HCT116 (cell line): ENCODE data around the gene GALNT17. TPM values are rescaled to one million over a fixed set of nuclear protein-coding genes. Genes with fewer than 3 reads are reported as not detected.

Experiments
- ATAC-seq: fragments of 200-7000 bp; cut with Tn5 transposase; 2 replicates; pipeline ENCODE4 v1.9.1; 2020; ENCODE audit warnings: mild to moderate bottlenecking, moderate library complexity
- BruUV-seq: library from RNA; stranded (reverse); fragments of 400-500 nt; replicated peaks from 2 replicates; lab custom pipeline; 2021; lab: Mats Ljungman, UMichigan
- CTCF ChIA-PET: fragments of 300-600 bp; sonication (Branson Sonifier 250); formaldehyde crosslinking; loops from one replicate; lab custom pipeline; 2021; ENCODE audit warnings: antibody characterized with exemption; lab: Charles Lee
- POLR2A ChIA-PET: fragments of 300-600, 350-600 bp; sonication (Branson Sonifier 250); formaldehyde crosslinking; loops from one replicate; lab custom pipeline; 2021; ENCODE audit warnings: antibody characterized with exemption; lab: Charles Lee
- RAD21 ChIA-PET, 2 experiments: fragments of 300-600 bp; sonication (Branson Sonifier 250); formaldehyde crosslinking; loops; one replicate each; lab custom pipeline; 2023; ENCODE audit warnings: low total read pairs in 2 of 2; ENCODE audit not compliant: uncharacterized antibody in 2 of 2, unreplicated experiment in 2 of 2, low non-redundant PET in 1 of 2; lab: Charles Lee
- DNase-seq: peaks from one replicate; pipeline ENCODE4 v3.0.0-alpha.2; 2010; ENCODE audit warnings: low read depth, low spot score
- H2AFZ ChIP-seq: fragments of 200-600 bp; shearing (Covaris generic), sonication (generic); 2 replicates; pipeline ENCODE4 v1.6.1; 2017; ENCODE audit warnings: low read depth, mixed run types, mixed read lengths, antibody characterized with exemption, low read length; ENCODE audit not compliant: poor library complexity, severe bottlenecking
- H3K27ac ChIP-seq: 2 replicates; pipeline ENCODE4 v1.5.1; 2012; ENCODE audit warnings: low read depth, low read length
- H3K27me3 ChIP-seq: fragments of 200-600 bp; sonication (generic); 2 replicates; pipeline ENCODE4 v1.6.1; 2016; ENCODE audit warnings: mixed run types, low read length, mixed read lengths; ENCODE audit not compliant: insufficient read depth
- H3K36me3 ChIP-seq, 2 experiments: fragments of 200-500 bp in 1 of 2; fragments of 200-600 bp in 1 of 2; sonication (Bioruptor generic) in 1 of 2; sonication (generic) in 1 of 2; 2 replicates each; pipeline versions ENCODE4 v1.5.1 to v1.6.1; 2014 to 2016; ENCODE audit warnings: low read length in 2 of 2, inconsistent platforms in 1 of 2, mixed read lengths in 1 of 2, mixed run types in 1 of 2; ENCODE audit not compliant: insufficient read depth in 2 of 2, control insufficient read depth in 1 of 2
- H3K4me1 ChIP-seq, 2 experiments: fragments of 200-600 bp in 1 of 2; sonication (generic) in 1 of 2; 2 replicates each; pipeline versions ENCODE4 v1.5.1 to v1.6.1; 2012 to 2017; ENCODE audit warnings: low read length in 2 of 2, inconsistent platforms in 1 of 2, mild to moderate bottlenecking in 1 of 2, mixed read lengths in 1 of 2, mixed run types in 1 of 2, moderate library complexity in 1 of 2; ENCODE audit not compliant: insufficient read depth in 2 of 2, control insufficient read depth in 1 of 2
- H3K4me2 ChIP-seq: fragments of 200-600 bp; sonication (generic); 2 replicates; pipeline ENCODE4 v1.6.1; 2017; ENCODE audit warnings: mixed run types, low read length, mixed read lengths
- H3K4me3 ChIP-seq, 2 experiments: fragments of 200-600 bp in 1 of 2; sonication (generic) in 1 of 2; replicated peaks in 1 of 2; 2 replicates each; pipeline ENCODE4 v1.5.1; 2011 to 2016; ENCODE audit warnings: low read length in 2 of 2, control low read depth in 1 of 2, low read depth in 1 of 2, mild to moderate bottlenecking in 1 of 2, mixed read lengths in 1 of 2, mixed run types in 1 of 2
- H3K79me2 ChIP-seq: fragments of 200-600 bp; sonication (generic); 2 replicates; pipeline ENCODE4 v1.6.1; 2017; ENCODE audit warnings: mild to moderate bottlenecking, mixed run types, low read length, moderate library complexity, mixed read lengths; ENCODE audit not compliant: insufficient read depth
- H3K9ac ChIP-seq: fragments of 200-600 bp; sonication (generic); 2 replicates; pipeline ENCODE4 v1.6.1; 2016; ENCODE audit warnings: low read length, mixed read lengths
- H3K9me2 ChIP-seq: fragments of 200-600 bp; sonication (generic), shearing (Covaris generic); 2 replicates; pipeline ENCODE4 v1.6.1; 2017; ENCODE audit warnings: mixed run types, mild to moderate bottlenecking, moderate library complexity; ENCODE audit not compliant: insufficient read depth
- H3K9me3 ChIP-seq, 2 experiments: fragments of 200-500 bp in 1 of 2; fragments of 200-600 bp in 1 of 2; sonication (Bioruptor generic) in 1 of 2; sonication (generic) in 1 of 2; 2 replicates each; pipeline ENCODE4 v1.6.1; 2014 to 2017; ENCODE audit warnings: low read length in 2 of 2, mixed read lengths in 2 of 2, inconsistent platforms in 1 of 2, low read depth in 1 of 2, mild to moderate bottlenecking in 1 of 2, mixed run types in 1 of 2, moderate library complexity in 1 of 2; ENCODE audit not compliant: control insufficient read depth in 1 of 2, insufficient read depth in 1 of 2
- H4K20me1 ChIP-seq: fragments of 200-600 bp; sonication (generic), shearing (Covaris generic); 2 replicates; pipeline ENCODE4 v1.6.1; 2017; ENCODE audit warnings: mixed run types, mild to moderate bottlenecking, moderate library complexity; ENCODE audit not compliant: insufficient read depth
- CEBPB ChIP-seq: IDR thresholded peaks from 2 replicates; pipeline ENCODE4 v1.6.1; 2012; ENCODE audit warnings: low read depth
- EZH2 ChIP-seq: fragments of 200-600 bp; sonication (generic); IDR thresholded peaks from 2 replicates; pipeline ENCODE4 v1.6.1; 2017; ENCODE audit warnings: antibody characterized with exemption, mixed run types
- POLR2A ChIP-seq: IDR thresholded peaks from 2 replicates; pipeline ENCODE4 v1.7.0; 2011; ENCODE audit warnings: borderline replicate concordance; ENCODE audit not compliant: insufficient read depth, insufficient read length; ENCODE audit errors: extremely low read depth
- POLR2AphosphoS5 ChIP-seq: IDR thresholded peaks from 2 replicates; pipeline ENCODE4 v1.6.1; 2011; ENCODE audit warnings: mild to moderate bottlenecking, low read depth, low read length, moderate library complexity
- TCF7L2 ChIP-seq: IDR thresholded peaks from 2 replicates; pipeline ENCODE4 v1.7.0; 2011; ENCODE audit warnings: borderline replicate concordance, inconsistent platforms; ENCODE audit not compliant: insufficient read depth, insufficient read length; ENCODE audit errors: extremely low read depth
- YY1 ChIP-seq: IDR thresholded peaks from 2 replicates; pipeline ENCODE4 v1.6.1; 2011; ENCODE audit warnings: low read length, low read depth, moderate library complexity, mild to moderate bottlenecking; ENCODE audit not compliant: insufficient replicate concordance; ENCODE audit errors: extremely low read depth
- ZFX ChIP-seq: fragments of 450-650 bp; IDR thresholded peaks from 2 replicates; pipeline ENCODE4 v1.6.1; 2017
- ZNF274 ChIP-seq: fragments of 200-500 bp; sonication (Bioruptor generic); IDR thresholded peaks from 2 replicates; pipeline ENCODE4 v1.6.1; 2014; ENCODE audit warnings: mild to moderate bottlenecking, low read depth, low read length, inconsistent platforms
- intact Hi-C: fragments of 100-400 bp; cut with micrococcal nuclease; formaldehyde crosslinking; loops from 2 replicates; pipeline ENCODE4 v1.10.0; 2022
- total RNA-seq: library from RNA; stranded (reverse); gene quantifications from one replicate; pipeline ENCODE4 v1.2.1, GENCODE V29; 2021; ENCODE audit not compliant: unreplicated experiment
- TF ChIP-seq, protein P1 (sequence below), 3 experiments: fragments of 200-600 bp in 1 of 3; sonication (generic) in 1 of 3; IDR thresholded peaks in 2 of 3; conservative IDR thresholded peaks in 1 of 3; 2 replicates each; pipeline ENCODE4 v1.5.1; 2012 to 2017; ENCODE audit warnings: low read depth in 2 of 3, low read length in 2 of 3, antibody characterized with exemption in 1 of 3, borderline replicate concordance in 1 of 3, control low read depth in 1 of 3, mild to moderate bottlenecking in 1 of 3, mixed read lengths in 1 of 3, mixed run types in 1 of 3, moderate library complexity in 1 of 3; ENCODE audit not compliant: insufficient read depth in 1 of 3
- TF ChIP-seq, protein P2 (sequence below): IDR thresholded peaks from 2 replicates; pipeline ENCODE4 v1.6.1; 2012; ENCODE audit warnings: low read depth

Gene GALNT17
- total RNA-seq, 1 experiment from 2014 or later: not detected

DNA sequence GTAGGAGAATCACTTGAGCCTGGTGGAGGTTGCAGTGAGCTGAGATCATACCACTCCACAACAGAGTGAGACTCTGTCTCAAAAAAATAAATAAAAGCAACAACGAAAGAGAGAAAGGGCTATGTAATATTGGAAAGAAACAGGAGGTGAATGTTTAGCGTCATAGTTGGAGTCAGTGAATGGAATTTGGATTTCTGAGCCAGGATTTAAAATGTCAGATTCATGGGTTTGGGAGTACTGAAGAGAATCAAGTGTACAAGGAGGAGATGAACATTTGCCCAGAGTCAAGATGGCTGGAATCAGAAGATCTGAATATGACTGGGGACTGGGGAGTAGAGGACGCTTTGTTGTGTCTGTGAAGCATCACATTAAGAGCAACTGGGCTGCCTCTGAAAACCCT lies 366.4 kb downstream of the GALNT17 start:
- Histone ChIP-seq H3K27me3 (no peaks in the 10 kb centered on the region), H3K4me3 (no peak overlapping the region), H3K4me2 (no peak overlapping the region), H3K36me3 (no peaks in the 10 kb centered on the region), H4K20me1 (no peaks in the 10 kb centered on the region), H3K9me2 (no peaks in the 10 kb centered on the region), H3K27ac (no peak overlapping the region), H3K79me2 (no peaks in the 10 kb centered on the region), H3K4me1 (no peaks in the 10 kb centered on the region), H3K9me3 (peaks cover 0 to 13% of the 10 kb centered on the region in 2 experiments; a peak in 1 of 4 replicates), H3K9ac (no peak overlapping the region), H2AFZ (no peak overlapping the region)
- ChIA-PET POLR2A (no interaction called here), CTCF (no interaction called here), RAD21 (no interaction called here)
- TF ChIP-seq TCF7L2: no peak
- TF ChIP-seq, protein P1, sequence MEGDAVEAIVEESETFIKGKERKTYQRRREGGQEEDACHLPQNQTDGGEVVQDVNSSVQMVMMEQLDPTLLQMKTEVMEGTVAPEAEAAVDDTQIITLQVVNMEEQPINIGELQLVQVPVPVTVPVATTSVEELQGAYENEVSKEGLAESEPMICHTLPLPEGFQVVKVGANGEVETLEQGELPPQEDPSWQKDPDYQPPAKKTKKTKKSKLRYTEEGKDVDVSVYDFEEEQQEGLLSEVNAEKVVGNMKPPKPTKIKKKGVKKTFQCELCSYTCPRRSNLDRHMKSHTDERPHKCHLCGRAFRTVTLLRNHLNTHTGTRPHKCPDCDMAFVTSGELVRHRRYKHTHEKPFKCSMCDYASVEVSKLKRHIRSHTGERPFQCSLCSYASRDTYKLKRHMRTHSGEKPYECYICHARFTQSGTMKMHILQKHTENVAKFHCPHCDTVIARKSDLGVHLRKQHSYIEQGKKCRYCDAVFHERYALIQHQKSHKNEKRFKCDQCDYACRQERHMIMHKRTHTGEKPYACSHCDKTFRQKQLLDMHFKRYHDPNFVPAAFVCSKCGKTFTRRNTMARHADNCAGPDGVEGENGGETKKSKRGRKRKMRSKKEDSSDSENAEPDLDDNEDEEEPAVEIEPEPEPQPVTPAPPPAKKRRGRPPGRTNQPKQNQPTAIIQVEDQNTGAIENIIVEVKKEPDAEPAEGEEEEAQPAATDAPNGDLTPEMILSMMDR (IDR thresholded peaks at IDR 0.05 in 2 of 3, conservative IDR thresholded peaks at IDR 0.05 in 1 of 3; ENCODE audit: borderline replicate concordance in 1 of 3, insufficient read depth in 1 of 3, low read depth in 2 of 3, low read length in 2 of 3): no peak
- no peak for TF ChIP-seq POLR2AphosphoS5
- no peak for TF ChIP-seq YY1
- TF ChIP-seq, protein P2, sequence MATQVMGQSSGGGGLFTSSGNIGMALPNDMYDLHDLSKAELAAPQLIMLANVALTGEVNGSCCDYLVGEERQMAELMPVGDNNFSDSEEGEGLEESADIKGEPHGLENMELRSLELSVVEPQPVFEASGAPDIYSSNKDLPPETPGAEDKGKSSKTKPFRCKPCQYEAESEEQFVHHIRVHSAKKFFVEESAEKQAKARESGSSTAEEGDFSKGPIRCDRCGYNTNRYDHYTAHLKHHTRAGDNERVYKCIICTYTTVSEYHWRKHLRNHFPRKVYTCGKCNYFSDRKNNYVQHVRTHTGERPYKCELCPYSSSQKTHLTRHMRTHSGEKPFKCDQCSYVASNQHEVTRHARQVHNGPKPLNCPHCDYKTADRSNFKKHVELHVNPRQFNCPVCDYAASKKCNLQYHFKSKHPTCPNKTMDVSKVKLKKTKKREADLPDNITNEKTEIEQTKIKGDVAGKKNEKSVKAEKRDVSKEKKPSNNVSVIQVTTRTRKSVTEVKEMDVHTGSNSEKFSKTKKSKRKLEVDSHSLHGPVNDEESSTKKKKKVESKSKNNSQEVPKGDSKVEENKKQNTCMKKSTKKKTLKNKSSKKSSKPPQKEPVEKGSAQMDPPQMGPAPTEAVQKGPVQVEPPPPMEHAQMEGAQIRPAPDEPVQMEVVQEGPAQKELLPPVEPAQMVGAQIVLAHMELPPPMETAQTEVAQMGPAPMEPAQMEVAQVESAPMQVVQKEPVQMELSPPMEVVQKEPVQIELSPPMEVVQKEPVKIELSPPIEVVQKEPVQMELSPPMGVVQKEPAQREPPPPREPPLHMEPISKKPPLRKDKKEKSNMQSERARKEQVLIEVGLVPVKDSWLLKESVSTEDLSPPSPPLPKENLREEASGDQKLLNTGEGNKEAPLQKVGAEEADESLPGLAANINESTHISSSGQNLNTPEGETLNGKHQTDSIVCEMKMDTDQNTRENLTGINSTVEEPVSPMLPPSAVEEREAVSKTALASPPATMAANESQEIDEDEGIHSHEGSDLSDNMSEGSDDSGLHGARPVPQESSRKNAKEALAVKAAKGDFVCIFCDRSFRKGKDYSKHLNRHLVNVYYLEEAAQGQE: no peak
- TF ChIP-seq ZNF274: no peak
- TF ChIP-seq POLR2A: no peak
- TF ChIP-seq ZFX: no peak
- no peak for TF ChIP-seq CEBPB
- TF ChIP-seq EZH2: no peak
- BruUV-seq: no TSS peak
- DNase-seq (no peak), ATAC-seq (no peak)
- intact Hi-C loops: no loop called here
